ENCODE measurements around the gene POLR3K.

Gene POLR3K

GRCh38 chr16:78444-79150, 25.2 kb upstream of the POLR3K start:
- no peak for DNase-seq

GRCh38 chr16:77807-78443, 24.5 kb upstream of the POLR3K start, which contains the start of gene MPG:
Gene MPG (plus strand): TSS chr16:78225. CDS start chr16:78310, 85 bp downstream.
- peak; percentile 75 to 77 for DNase-seq

- DNase-seq, result peak; percentile 31 to 53
These were observed 23.9 kb upstream of the POLR3K start for GRCh38 chr16:77273-77806.

- peak; percentile 40 to 58 for DNase-seq
These were observed 23.3 kb upstream of the POLR3K start for GRCh38 chr16:76535-77272.

GRCh38 chr16:75580-76501, 22.4 kb upstream of the POLR3K start:
- DNase-seq, result no peak

GRCh38 chr16:74747-75334, 21.4 kb upstream of the POLR3K start:
- no peak for DNase-seq

- DNase-seq, result no peak
These were observed 20.8 kb upstream of the POLR3K start for GRCh38 chr16:74051-74746.

GRCh38 chr16:72561-73548, 19.4 kb upstream of the POLR3K start, which contains the start of gene RHBDF1:
Gene RHBDF1 (minus strand): TSS chr16:72631. CDS start chr16:65015, 7,616 bp downstream.
- no peak for DNase-seq

- no peak for DNase-seq
These were observed 18.4 kb upstream of the POLR3K start for GRCh38 chr16:71540-72401.

GRCh38 chr16:71210-71539, 17.8 kb upstream of the POLR3K start:
- no peak for DNase-seq

GRCh38 chr16:69181-69580, 15.8 kb upstream of the POLR3K start:
- DNase-seq, result no peak

- DNase-seq, result no peak
These were observed 14.7 kb upstream of the POLR3K start for GRCh38 chr16:67884-68789.

GRCh38 chr16:67183-67791, 13.9 kb upstream of the POLR3K start:
- DNase-seq, result peak; percentile 77 to 93

GRCh38 chr16:66309-67182, 13.1 kb upstream of the POLR3K start:
- no peak for DNase-seq

GRCh38 chr16:65745-66144, 12.3 kb upstream of the POLR3K start:
- peak; percentile 77 for DNase-seq

GRCh38 chr16:64914-65255, 11.5 kb upstream of the POLR3K start:
- DNase-seq, result no peak
